22Rv1 (cell line): Measurements from ENCODE around the gene CACNA2D4.

ENCODE experiments used
- CTCF ChIP-seq: fragments of 450-650 bp; IDR thresholded peaks from 2 replicates; pipeline ENCODE4 v1.5.1; 2017; ENCODE audit warnings: mild to moderate bottlenecking
- ZFX ChIP-seq: fragments of 450-650 bp; IDR thresholded peaks from 2 replicates; pipeline ENCODE4 v1.6.1; 2017; ENCODE audit warnings: antibody characterized with exemption, borderline replicate concordance

GRCh38 chr12:1846421-1847405, 71.7 kb downstream of the CACNA2D4 start:
- TF ChIP-seq CTCF (no peak), ZFX (no peak)
